OCI-LY7 (cell line): ENCODE data around the gene BTG4.

Source experiments
- EZH2phosphoT487 ChIP-seq: fragments of 200-600 bp; sonication (generic); IDR thresholded peaks from 2 replicates; pipeline ENCODE4 v1.6.1; 2018; ENCODE audit warnings: low read depth, borderline replicate concordance, mild to moderate bottlenecking, mixed run types, antibody characterized with exemption, low read length, moderate library complexity, mixed read lengths
- TF ChIP-seq, protein P1 (sequence below): fragments of 200-600 bp; sonication (generic); conservative IDR thresholded peaks from 2 replicates; pipeline ENCODE4 v1.5.1; 2014; ENCODE audit warnings: mild to moderate bottlenecking, antibody characterized with exemption, low read length, moderate library complexity, mixed read lengths

DNA sequence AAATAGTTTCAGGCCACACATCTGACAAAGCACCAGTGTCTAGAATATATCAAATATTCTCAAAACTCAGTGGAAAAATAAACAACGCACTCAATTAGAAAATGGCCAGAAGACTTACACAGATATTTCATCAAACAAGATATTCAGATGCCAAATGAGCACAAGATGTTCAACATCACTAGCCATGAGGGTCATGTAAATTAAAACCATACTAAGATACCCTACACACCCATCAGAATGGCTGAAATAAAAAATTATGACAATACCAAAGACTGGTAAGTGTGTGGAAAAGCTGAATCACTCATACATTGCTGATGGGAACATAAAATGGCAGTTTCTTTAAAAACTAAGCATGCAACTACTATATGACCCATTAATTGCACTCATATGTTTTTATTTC lies 21.7 kb downstream of the BTG4 start:
- TF ChIP-seq, protein P1, sequence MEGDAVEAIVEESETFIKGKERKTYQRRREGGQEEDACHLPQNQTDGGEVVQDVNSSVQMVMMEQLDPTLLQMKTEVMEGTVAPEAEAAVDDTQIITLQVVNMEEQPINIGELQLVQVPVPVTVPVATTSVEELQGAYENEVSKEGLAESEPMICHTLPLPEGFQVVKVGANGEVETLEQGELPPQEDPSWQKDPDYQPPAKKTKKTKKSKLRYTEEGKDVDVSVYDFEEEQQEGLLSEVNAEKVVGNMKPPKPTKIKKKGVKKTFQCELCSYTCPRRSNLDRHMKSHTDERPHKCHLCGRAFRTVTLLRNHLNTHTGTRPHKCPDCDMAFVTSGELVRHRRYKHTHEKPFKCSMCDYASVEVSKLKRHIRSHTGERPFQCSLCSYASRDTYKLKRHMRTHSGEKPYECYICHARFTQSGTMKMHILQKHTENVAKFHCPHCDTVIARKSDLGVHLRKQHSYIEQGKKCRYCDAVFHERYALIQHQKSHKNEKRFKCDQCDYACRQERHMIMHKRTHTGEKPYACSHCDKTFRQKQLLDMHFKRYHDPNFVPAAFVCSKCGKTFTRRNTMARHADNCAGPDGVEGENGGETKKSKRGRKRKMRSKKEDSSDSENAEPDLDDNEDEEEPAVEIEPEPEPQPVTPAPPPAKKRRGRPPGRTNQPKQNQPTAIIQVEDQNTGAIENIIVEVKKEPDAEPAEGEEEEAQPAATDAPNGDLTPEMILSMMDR: no peak
- no peak for TF ChIP-seq EZH2phosphoT487
